Endothelial cell of umbilical vein (primary cell): ENCODE results near the gene CYP17A1. TPM values are rescaled to one million over a fixed set of nuclear protein-coding genes. Genes with fewer than 3 reads are reported as not detected.

Experiments
- BruUV-seq: library from RNA; stranded (reverse); fragments of 400-500 nt; replicated peaks from 2 replicates; lab custom pipeline; 2021; lab: Mats Ljungman, UMichigan
- CTCF ChIA-PET: fragments of 300-600, 350-600 bp; sonication (Branson Sonifier 250); formaldehyde crosslinking; loops from one replicate; lab custom pipeline; 2021; ENCODE audit warnings: antibody characterized with exemption, inconsistent platforms; lab: Charles Lee
- POLR2A ChIA-PET: fragments of 300-600, 350-600 bp; sonication (Branson Sonifier 250); formaldehyde crosslinking; loops from one replicate; lab custom pipeline; 2021; ENCODE audit warnings: antibody characterized with exemption, inconsistent platforms; lab: Charles Lee
- DNase-seq: peaks from one replicate; pipeline ENCODE4 v3.0.0-alpha.2; 2011; ENCODE audit warnings: low read depth, low spot score
- FAIRE-seq: peaks from 2 replicates; lab custom pipeline; 2011; peaks lifted over from hg19 to GRCh38; lab: Jason Lieb, UNC
- H2AFZ ChIP-seq: 2 replicates; pipeline ENCODE4 v1.6.0; 2012; ENCODE audit warnings: low read depth, low read length, control low read depth, inconsistent platforms
- H3K27ac ChIP-seq: 2 replicates; pipeline ENCODE4 v1.5.1; 2011; ENCODE audit warnings: low read depth, mild to moderate bottlenecking, control low read depth, low read length, moderate library complexity; ENCODE audit not compliant: insufficient read depth
- H3K27me3 ChIP-seq, 2 experiments: 2 replicates each; pipeline versions ENCODE4 v1.6.0 to v1.6.1; 2011; ENCODE audit warnings: low read length in 2 of 2, mixed read lengths in 1 of 2; ENCODE audit not compliant: control insufficient read depth in 2 of 2, insufficient read depth in 2 of 2
- H3K36me3 ChIP-seq, 2 experiments: 2 replicates in 1 of 2; 3 replicates in 1 of 2; pipeline ENCODE4 v1.5.1; 2011; ENCODE audit warnings: low read length in 2 of 2, mild to moderate bottlenecking in 1 of 2, moderate library complexity in 1 of 2; ENCODE audit not compliant: control insufficient read depth in 2 of 2, insufficient read depth in 2 of 2; ENCODE audit errors: extremely low read depth in 1 of 2
- H3K4me1 ChIP-seq: 3 replicates; pipeline ENCODE4 v1.5.1; 2011; ENCODE audit warnings: mild to moderate bottlenecking, low read length; ENCODE audit not compliant: control insufficient read depth, insufficient read depth; ENCODE audit errors: extremely low read depth
- H3K4me2 ChIP-seq: 2 replicates; pipeline ENCODE4 v1.6.1; 2011; ENCODE audit warnings: low read length, control low read depth, mixed read lengths; ENCODE audit not compliant: insufficient read depth
- H3K4me3 ChIP-seq, 3 experiments: fragments of 200-600 bp in 1 of 3; sonication (generic), shearing (Covaris generic) in 1 of 3; replicated peaks in 1 of 3; 2 replicates each; pipeline ENCODE4 v1.5.1; 2011 to 2016; ENCODE audit warnings: control low read depth in 3 of 3, low read length in 3 of 3, mild to moderate bottlenecking in 2 of 3, inconsistent platforms in 1 of 3, low read depth in 1 of 3, moderate library complexity in 1 of 3; ENCODE audit not compliant: insufficient read depth in 1 of 3
- H3K79me2 ChIP-seq: 2 replicates; pipeline ENCODE4 v1.6.0; 2012; ENCODE audit warnings: low read length, inconsistent platforms; ENCODE audit not compliant: control insufficient read depth, insufficient read depth
- H3K9ac ChIP-seq: replicated peaks from 2 replicates; pipeline ENCODE3; 2011; ENCODE audit warnings: low read length, control low read depth; ENCODE audit not compliant: insufficient read depth; ENCODE audit errors: extremely low read depth
- H3K9me1 ChIP-seq: replicated peaks from 3 replicates; pipeline ENCODE4 v1.6.0; 2011; ENCODE audit warnings: mild to moderate bottlenecking, low read length; ENCODE audit not compliant: control insufficient read depth, insufficient read depth; ENCODE audit errors: extremely low read depth
- H3K9me3 ChIP-seq: replicated peaks from 2 replicates; pipeline ENCODE4 v1.5.1; 2012; ENCODE audit warnings: low read length, inconsistent platforms; ENCODE audit not compliant: control insufficient read depth, insufficient read depth
- H4K20me1 ChIP-seq: replicated peaks from 2 replicates; pipeline ENCODE3; 2011; ENCODE audit warnings: mild to moderate bottlenecking, low read length; ENCODE audit not compliant: control insufficient read depth, insufficient read depth; ENCODE audit errors: extremely low read depth
- CTCF ChIP-seq, 2 donors: IDR thresholded peaks; 1 replicate in 1 of 2; 2 replicates in 1 of 2; pipeline ENCODE4 v1.5.1; 2011; ENCODE audit warnings: low read length in 2 of 2, mild to moderate bottlenecking in 2 of 2, moderate library complexity in 2 of 2, control low read depth in 1 of 2, inconsistent platforms in 1 of 2, low read depth in 1 of 2; ENCODE audit not compliant: insufficient read depth in 1 of 2; ENCODE audit errors: extremely low read depth in 1 of 2
- EZH2 ChIP-seq: IDR thresholded peaks from 2 replicates; pipeline ENCODE4 v1.6.1; 2012; ENCODE audit warnings: borderline replicate concordance, low read depth, mild to moderate bottlenecking, moderate library complexity, low read length, inconsistent platforms; ENCODE audit not compliant: severe bottlenecking
- FOS ChIP-seq: IDR thresholded peaks from 2 replicates; pipeline ENCODE4 v1.6.1; 2011; ENCODE audit warnings: mild to moderate bottlenecking, low read length, moderate library complexity, borderline replicate concordance; ENCODE audit not compliant: insufficient read depth
- GATA2 ChIP-seq: IDR thresholded peaks from 2 replicates; pipeline ENCODE4 v1.7.0; 2011; ENCODE audit warnings: low read depth, mild to moderate bottlenecking, moderate library complexity, mixed read lengths, low read length; ENCODE audit not compliant: insufficient read length, insufficient read depth
- JUN ChIP-seq: IDR thresholded peaks from 2 replicates; pipeline ENCODE4 v1.6.1; 2011; ENCODE audit warnings: borderline replicate concordance, low read depth; ENCODE audit not compliant: insufficient read length, insufficient read depth
- MAX ChIP-seq: IDR thresholded peaks from 2 replicates; pipeline ENCODE4 v1.6.1; 2011; ENCODE audit not compliant: insufficient read depth, insufficient read length
- MYC ChIP-seq: IDR thresholded peaks from one replicate; pipeline ENCODE4 v1.6.1; 2011; ENCODE audit warnings: mild to moderate bottlenecking, low read depth, low read length
- POLR2A ChIP-seq: IDR thresholded peaks from 2 replicates; pipeline ENCODE4 v1.6.1; 2012; ENCODE audit warnings: low read depth, mild to moderate bottlenecking, control low read depth, low read length
- POLR2AphosphoS5 ChIP-seq: IDR thresholded peaks from 2 replicates; pipeline ENCODE4 v1.6.1; 2012; ENCODE audit warnings: low read depth, mild to moderate bottlenecking, control low read depth, low read length, moderate library complexity; ENCODE audit not compliant: insufficient read depth
- dilution Hi-C: fragments of 300-500 bp; cut with MboI; formaldehyde crosslinking; loops from one replicate; pipeline ENCODE4 v1.15.0; 2019; ENCODE audit warnings: low sequenced_read_pairs; ENCODE audit not compliant: extremely low pct_ligation_motif_present
- intact Hi-C: fragments of 100-400 bp; cut with micrococcal nuclease; formaldehyde crosslinking; loops from one replicate; pipeline ENCODE4 v1.10.0; 2022
- polyA plus RNA-seq, 4 experiments: library from polyadenylated mRNA; depleted of rRNA in 3 of 4; stranded (reverse) in 3 of 4; unstranded in 1 of 4; fragments of >200 nt; gene quantifications; 2 replicates each; pipeline versions ENCODE4 v1.2.1 to v1.2.3, GENCODE V29; 2011 to 2012; ENCODE audit warnings: missing spikeins in 1 of 4
- total RNA-seq: library from RNA; stranded (reverse); gene quantifications from 2 replicates; pipeline ENCODE4 v1.2.3, GENCODE V29; 2021

CYP17A1 gene
- total and polyA plus RNA-seq, 2 donors (not counting 3 experiments of a cell fraction or from before 2014, with no cell fraction given) = not detected

DNA sequence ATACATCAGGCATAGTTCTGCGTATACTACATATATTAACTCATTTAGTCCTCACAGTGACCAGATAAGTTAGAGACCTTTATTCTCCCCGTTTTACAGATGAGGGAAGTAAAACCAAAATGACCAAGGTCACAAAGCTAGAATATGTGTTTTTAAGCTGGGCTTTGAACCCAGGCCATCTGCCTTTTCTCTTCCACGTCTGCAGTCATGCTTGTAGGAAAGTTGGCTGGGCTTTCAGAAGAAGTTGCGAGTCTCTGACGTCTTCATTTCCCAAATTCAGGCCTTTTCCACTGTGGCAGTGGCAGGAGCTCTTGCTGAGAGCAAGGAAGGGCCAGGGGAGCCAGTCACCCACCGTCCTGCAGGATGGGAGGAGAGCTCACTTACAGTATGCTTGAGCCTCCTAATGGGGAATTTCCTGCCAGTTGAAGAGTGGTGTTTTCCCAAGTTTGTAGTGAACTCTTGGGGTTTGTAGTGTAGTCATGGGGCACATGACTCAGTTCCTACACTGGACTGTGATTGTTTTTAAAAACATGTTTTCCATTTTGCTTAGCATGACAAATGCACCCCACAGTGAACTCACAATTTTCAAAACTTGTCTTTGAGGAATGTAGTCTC, 34.2 kb downstream of the CYP17A1 start:
- BruUV-seq = TSS peak; percentile 80
- DNase-seq (peak; percentile 99), FAIRE-seq (peak; percentile 95)
- POLR2A ChIA-PET = interaction anchor here (0.8 to 2.1 kb wide), 4 partner anchors 21 to 52 kb away, joined by 3 to 8 read pairs (median 8); no protein-coding TSS in a partner anchor
- Histone ChIP-seq H3K4me1 (peaks cover 46% of the 10 kb centered on the region), H3K27me3 (no peaks in the 10 kb centered on the region), H3K9me1 (no peaks in the 10 kb centered on the region), H3K27ac (peak overlapping the region; percentile 95), H4K20me1 (no peaks in the 10 kb centered on the region), H3K9ac (peak overlapping the region; percentile 70), H3K36me3 (peaks cover 3 to 11% of the 10 kb centered on the region in 2 experiments), H3K9me3 (no peaks in the 10 kb centered on the region), H2AFZ (no peak overlapping the region), H3K4me3 (no peak overlapping the region), H3K79me2 (peaks cover 4% of the 10 kb centered on the region), H3K4me2 (peak overlapping the region; percentile 47)
- CTCF ChIA-PET = interaction anchor here (0.7 to 2.5 kb wide), 14 partner anchors 10 to 99 kb away, joined by 3 to 15 read pairs (median 4); no protein-coding TSS in a partner anchor
- intact Hi-C loops (loop anchor here (1.0 kb wide), 5 partner anchors 11 to 60 kb away; partner anchors contain the start of gene WBP1L), dilution Hi-C loops (no loop called here)
- TF ChIP-seq EZH2 (no peak), CTCF (IDR thresholded peaks at IDR 0.05; ENCODE audit: extremely low read depth in 1 of 2, insufficient read depth in 1 of 2, low read depth in 1 of 2, low read length in 2 of 2) (no peak), MYC (no peak), FOS (peak; percentile 84), POLR2A (peak; percentile 52), MAX (peak; percentile 57), POLR2AphosphoS5 (peak; percentile 84), JUN (peak; percentile 94), GATA2 (no peak)
